HUES64 (cell line): Measurements from ENCODE around the gene FLAD1.

Source experiments
- H3K27ac ChIP-seq: 2 replicates; pipeline ENCODE4 v1.7.0; 2013; ENCODE audit warnings: low read depth, low read length, inconsistent platforms
- H3K27me3 ChIP-seq: 2 replicates; pipeline ENCODE4 v1.6.1; 2013; ENCODE audit warnings: mild to moderate bottlenecking, low read length; ENCODE audit not compliant: insufficient read depth
- H3K36me3 ChIP-seq: 2 replicates; pipeline ENCODE4 v1.6.1; 2013; ENCODE audit warnings: mild to moderate bottlenecking, low read length; ENCODE audit not compliant: insufficient read depth
- H3K4me1 ChIP-seq: 2 replicates; pipeline ENCODE4 v1.6.1; 2013; ENCODE audit warnings: mild to moderate bottlenecking, low read length, moderate library complexity; ENCODE audit not compliant: insufficient read depth
- H3K4me3 ChIP-seq: 2 replicates; pipeline ENCODE4 v1.5.1; 2013; ENCODE audit warnings: mild to moderate bottlenecking, low read length, moderate library complexity
- H3K9ac ChIP-seq: 2 replicates; pipeline ENCODE4 v1.6.1; 2013; ENCODE audit warnings: mild to moderate bottlenecking, low read depth, low read length
- H3K9me3 ChIP-seq: 2 replicates; pipeline ENCODE4 v1.6.1; 2013; ENCODE audit warnings: low read depth, low read length; ENCODE audit not compliant: insufficient read depth
- WGBS: fragments of 150-250, 120-280 bp; methylation state at CpG from one replicate; pipeline ENCODE4 v1.1.7; 2013; ENCODE audit warnings: missing lambda C conversion rate; 5-methylcytosine and 5-hydroxymethylcytosine counted together

Gene FLAD1

DNA sequence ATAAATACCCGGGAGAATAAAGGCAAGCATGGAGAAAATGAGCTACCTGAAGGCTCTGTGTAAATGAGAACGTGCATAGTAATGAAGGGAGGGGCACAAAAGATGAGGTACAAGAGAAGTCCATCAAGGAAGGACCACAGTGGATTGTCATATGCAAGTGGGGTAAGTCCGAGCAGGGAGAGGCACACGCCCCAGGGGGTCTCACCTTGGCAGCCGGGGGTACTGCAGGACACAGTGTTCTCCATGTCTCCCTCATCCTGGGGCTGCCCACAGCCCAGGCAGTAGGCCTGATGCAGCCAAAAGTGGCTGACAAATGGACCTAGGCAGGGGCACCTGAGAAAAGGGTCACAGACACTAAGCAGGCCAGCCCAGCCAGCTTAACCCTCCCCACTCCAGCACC, 40.5 kb downstream of the FLAD1 start:
- Histone ChIP-seq H3K27me3 (no peaks in the 10 kb centered on the region), H3K27ac (no peak overlapping the region), H3K4me3 (no peak overlapping the region), H3K4me1 (peaks cover 3% of the 10 kb centered on the region; the same call in 1 of the 2 replicates), H3K9me3 (no peaks in the 10 kb centered on the region), H3K9ac (no peak overlapping the region), H3K36me3 (no peaks in the 10 kb centered on the region)
- WGBS, result 79% methylated on average over 5 of the region's 5 CpGs

DNA sequence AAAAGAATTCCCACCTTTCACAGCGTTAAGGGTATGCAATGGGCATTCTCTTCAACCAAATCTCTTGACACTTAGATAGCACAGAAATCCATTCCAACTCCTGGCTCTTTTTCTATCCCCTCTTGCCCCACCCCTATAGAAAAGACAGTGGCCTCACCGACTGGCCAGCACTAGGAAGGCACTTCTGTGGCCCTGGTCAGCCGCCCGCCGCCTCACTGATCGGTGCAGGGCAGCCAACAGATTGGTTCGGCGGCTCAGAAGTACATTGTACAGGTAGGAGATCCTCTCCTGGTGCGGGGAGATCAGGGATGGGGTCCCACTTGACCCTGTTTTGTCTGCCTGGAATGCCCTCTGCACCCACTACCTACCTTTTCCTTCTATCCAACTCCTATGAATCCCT, 41.2 kb downstream of the FLAD1 start:
- H3K9ac ChIP-seq, result no peak overlapping the region
- 95% methylated on average over 9 of the region's 9 CpGs for WGBS
- H3K27ac ChIP-seq, result no peak overlapping the region
- no peaks in the 10 kb centered on the region for H3K9me3 ChIP-seq
- H3K4me3 ChIP-seq, result no peak overlapping the region
- peaks cover 3% of the 10 kb centered on the region; the same call in 1 of the 2 replicates for H3K4me1 ChIP-seq
- no peaks in the 10 kb centered on the region for H3K27me3 ChIP-seq
- H3K36me3 ChIP-seq, result no peaks in the 10 kb centered on the region

DNA sequence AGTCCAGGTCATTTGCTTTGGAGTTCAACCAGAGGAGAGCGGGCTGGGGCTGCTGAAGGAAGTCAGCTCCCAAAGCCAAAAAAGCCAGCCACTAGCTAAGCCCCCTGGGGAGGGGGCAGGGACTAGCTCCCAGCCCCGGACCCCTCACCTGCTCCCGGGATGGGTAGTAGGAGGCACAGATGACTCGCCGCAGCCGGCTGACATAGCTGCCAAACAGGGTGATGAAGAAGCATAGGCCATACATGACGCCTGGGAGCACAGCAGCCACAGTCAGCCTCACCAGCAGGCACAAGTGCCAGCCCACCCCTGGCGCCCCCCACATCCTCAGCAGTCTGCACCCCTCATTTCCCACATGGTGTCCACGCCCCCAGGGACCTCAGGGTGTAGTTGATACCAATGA, 43.0 kb downstream of the FLAD1 start:
- Histone ChIP-seq H3K9ac (no peak overlapping the region), H3K27ac (no peak overlapping the region), H3K27me3 (no peaks in the 10 kb centered on the region), H3K9me3 (no peaks in the 10 kb centered on the region), H3K4me3 (no peak overlapping the region), H3K36me3 (no peaks in the 10 kb centered on the region), H3K4me1 (peaks cover 3% of the 10 kb centered on the region; the same call in 1 of the 2 replicates)
- WGBS, result 61% methylated on average over 9 of the region's 9 CpGs

DNA sequence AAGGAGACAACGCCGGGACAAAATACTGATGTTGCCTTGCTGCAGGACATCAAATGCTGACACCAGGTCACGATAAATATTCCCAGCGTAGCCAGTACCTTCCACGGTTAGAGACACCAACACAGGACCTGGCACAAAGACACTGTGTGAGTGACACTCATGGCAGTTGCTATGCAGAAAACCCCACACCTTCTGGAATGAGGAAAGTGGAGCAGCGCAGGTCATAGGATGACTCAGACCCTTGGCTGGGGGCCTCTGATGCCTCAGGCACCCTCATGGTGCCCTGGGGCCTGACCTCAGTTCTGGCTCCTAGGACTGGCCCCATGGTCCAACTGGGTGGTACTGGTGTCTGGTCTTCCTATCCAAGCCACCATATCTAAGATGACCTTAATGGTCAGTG, 43.4 kb downstream of the FLAD1 start:
- H3K36me3 ChIP-seq, result no peaks in the 10 kb centered on the region
- no peak overlapping the region for H3K27ac ChIP-seq
- H3K4me1 ChIP-seq, result peaks cover 3% of the 10 kb centered on the region; the same call in 1 of the 2 replicates
- no peak overlapping the region for H3K4me3 ChIP-seq
- no peaks in the 10 kb centered on the region for H3K9me3 ChIP-seq
- no peak overlapping the region for H3K9ac ChIP-seq
- 94% methylated on average over 6 of the region's 6 CpGs for WGBS
- no peaks in the 10 kb centered on the region for H3K27me3 ChIP-seq

DNA sequence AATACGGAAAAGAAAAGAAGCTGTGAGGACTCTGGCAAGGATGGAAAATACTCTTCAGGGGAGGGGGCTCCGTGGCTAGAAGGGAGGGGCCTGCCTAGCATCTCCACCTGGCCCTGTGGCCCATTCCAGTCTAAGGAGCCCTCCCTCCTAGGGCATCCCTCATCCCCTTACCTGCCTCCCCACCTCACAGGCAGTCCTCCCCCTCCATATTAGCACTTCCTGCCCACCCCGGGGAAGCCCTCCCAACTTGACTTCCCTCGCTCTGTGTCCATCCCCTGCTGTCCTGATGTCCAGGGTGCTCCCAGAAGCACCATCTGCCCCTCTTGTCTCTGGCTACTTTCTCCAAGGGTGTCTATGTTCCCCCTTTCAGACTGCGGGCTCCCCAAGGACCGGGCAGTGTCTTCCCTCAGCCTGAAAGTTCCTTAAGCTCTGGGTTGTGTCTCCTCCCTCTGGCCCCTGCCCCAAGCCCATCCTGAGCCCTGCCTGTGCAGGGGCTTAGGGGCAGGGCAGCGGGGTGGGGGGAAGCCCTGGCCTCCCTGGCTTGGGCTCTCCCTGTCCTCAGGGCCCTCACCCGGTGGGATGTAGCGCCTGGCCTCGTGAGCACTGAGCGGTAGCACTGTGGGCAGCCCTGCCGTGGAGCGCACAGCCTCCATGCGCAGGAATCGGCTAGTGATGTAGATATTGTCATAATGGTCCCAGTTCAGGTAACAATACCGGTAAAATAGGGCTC, 46.5 kb downstream of the FLAD1 start:
- H3K9me3 ChIP-seq, result no peaks in the 10 kb centered on the region
- H3K4me1 ChIP-seq, result peaks cover 3% of the 10 kb centered on the region; the same call in 1 of the 2 replicates
- H3K4me3 ChIP-seq, result no peak overlapping the region
- 89% methylated on average over 16 of the region's 16 CpGs for WGBS
- no peak overlapping the region for H3K27ac ChIP-seq
- H3K36me3 ChIP-seq, result no peaks in the 10 kb centered on the region
- no peaks in the 10 kb centered on the region for H3K27me3 ChIP-seq
- H3K9ac ChIP-seq, result no peak overlapping the region

DNA sequence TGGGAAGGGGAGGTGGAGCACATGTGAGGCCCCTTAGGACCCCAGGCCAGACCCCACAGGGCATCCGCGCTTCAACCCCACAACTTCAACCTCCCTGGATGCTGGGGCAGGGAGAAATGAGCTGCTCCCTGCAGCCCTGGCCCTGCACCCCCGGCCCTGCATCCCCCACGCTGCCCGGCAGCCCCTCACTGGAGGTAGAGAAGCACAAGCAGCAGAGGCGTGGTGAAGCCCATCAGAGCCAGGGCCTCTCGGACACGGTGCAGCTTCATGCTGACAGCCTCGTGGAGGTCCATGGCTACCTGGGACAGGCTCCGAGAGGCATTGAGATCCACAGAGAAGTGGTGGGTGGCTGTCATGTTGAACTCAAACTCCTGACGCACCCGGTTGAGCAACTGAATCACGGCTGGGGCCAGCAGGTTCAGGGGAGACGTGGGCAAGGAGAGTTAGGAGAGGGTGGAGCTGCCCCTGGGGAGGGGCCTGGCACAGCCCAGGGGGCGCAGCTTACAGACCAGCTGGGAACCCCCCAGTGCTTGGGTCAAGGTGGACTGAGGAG, 47.2 kb downstream of the FLAD1 start:
- Histone ChIP-seq H3K27ac (no peak overlapping the region), H3K4me3 (no peak overlapping the region), H3K9me3 (no peaks in the 10 kb centered on the region), H3K36me3 (no peaks in the 10 kb centered on the region), H3K9ac (no peak overlapping the region), H3K27me3 (no peaks in the 10 kb centered on the region), H3K4me1 (peaks cover 3% of the 10 kb centered on the region; the same call in 1 of the 2 replicates)
- 90% methylated on average over 15 of the region's 15 CpGs for WGBS

DNA sequence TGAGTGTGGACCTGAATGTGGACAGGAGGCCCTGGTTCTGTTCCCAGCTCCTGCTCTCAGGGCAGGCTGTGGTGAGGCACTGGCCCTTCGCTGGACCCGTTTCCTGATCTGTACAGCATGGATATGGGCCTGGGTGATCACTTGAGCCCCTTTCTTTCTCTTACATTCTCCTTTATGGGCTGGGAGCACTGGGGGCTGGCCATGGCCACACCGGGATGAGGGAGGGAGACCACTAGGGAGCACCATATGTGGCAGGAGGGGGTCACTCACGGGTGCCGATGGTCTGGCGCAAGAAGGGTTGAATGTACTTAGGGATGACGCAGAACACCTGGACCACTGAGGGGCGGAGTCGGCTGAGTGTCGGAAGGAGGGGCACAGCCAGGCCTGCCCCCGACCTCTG, 47.8 kb downstream of the FLAD1 start:
- H3K4me1 ChIP-seq, result peaks cover 3% of the 10 kb centered on the region; the same call in 1 of the 2 replicates
- H3K9ac ChIP-seq, result no peak overlapping the region
- H3K4me3 ChIP-seq, result no peak overlapping the region
- H3K27ac ChIP-seq, result no peak overlapping the region
- no peaks in the 10 kb centered on the region for H3K9me3 ChIP-seq
- H3K36me3 ChIP-seq, result no peaks in the 10 kb centered on the region
- 91% methylated on average over 11 of the region's 11 CpGs for WGBS
- no peaks in the 10 kb centered on the region for H3K27me3 ChIP-seq

DNA sequence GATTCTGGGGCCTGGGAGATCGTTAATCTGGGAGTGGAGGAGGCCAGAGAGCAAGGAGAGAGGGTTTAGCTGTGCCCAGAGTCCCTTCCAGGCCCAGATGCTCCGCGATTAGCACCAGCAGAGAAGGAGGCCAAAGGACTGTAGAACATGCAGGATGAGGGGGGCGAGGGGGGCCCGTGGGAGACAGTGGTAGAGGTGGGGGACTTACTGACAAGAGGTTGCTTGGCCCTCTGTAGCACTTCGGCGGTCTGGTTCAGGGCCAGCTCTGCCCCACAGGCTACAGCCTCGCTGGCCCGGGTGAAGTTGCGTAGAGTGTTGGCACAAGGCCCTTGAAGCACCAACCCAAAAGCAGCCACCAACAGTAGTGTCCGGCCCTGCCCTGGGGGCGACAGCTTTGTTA, 49.7 kb downstream of the FLAD1 start:
- Histone ChIP-seq H3K4me1 (no peaks in the 10 kb centered on the region), H3K27me3 (no peaks in the 10 kb centered on the region), H3K4me3 (no peak overlapping the region), H3K36me3 (no peaks in the 10 kb centered on the region), H3K9me3 (no peaks in the 10 kb centered on the region), H3K27ac (no peak overlapping the region), H3K9ac (no peak overlapping the region)
- 92% methylated on average over 12 of the region's 12 CpGs for WGBS

DNA sequence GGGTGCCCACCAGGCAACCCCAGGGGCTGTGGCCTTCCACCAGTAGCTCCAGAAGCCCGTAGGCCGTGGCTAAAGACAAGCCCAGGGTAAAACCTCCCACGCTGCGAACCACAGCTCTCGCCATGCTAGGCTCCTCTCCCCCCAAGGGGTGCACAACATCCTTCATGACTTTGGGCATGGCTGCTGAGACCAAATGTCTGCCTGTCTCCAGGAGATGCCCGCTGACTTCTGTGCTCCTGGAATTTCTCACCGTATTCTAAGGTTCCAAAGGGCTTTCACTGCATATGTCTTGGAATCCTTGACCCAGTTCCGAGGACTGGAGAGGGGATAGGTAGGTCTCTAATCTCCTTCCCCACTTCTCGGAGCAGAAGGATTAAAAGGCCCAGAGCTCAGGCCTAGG, 50.4 kb downstream of the FLAD1 start, which contains the start of the genes DCST1 and DCST2:
TSS of gene DCST1 (plus strand) at position 301 of the 400 bp plus-strand sequence. CDS start 213 bp downstream, outside the sequence.
TSS of gene DCST2 (minus strand) at position 258 of the 400 bp plus-strand sequence. CDS start at position 178, 80 bp downstream.
- H3K4me1 ChIP-seq, result peaks cover 2% of the 10 kb centered on the region; the same call in 1 of the 2 replicates
- H3K9me3 ChIP-seq, result no peaks in the 10 kb centered on the region
- H3K27me3 ChIP-seq, result no peaks in the 10 kb centered on the region
- 93% methylated on average over 9 of the region's 9 CpGs for WGBS
- H3K36me3 ChIP-seq, result no peaks in the 10 kb centered on the region
- no peak within 1 kb of the TSS for H3K9ac ChIP-seq
- no peak within 1 kb of the TSS for H3K4me3 ChIP-seq
- H3K27ac ChIP-seq, result no peak within 1 kb of the TSS

DNA sequence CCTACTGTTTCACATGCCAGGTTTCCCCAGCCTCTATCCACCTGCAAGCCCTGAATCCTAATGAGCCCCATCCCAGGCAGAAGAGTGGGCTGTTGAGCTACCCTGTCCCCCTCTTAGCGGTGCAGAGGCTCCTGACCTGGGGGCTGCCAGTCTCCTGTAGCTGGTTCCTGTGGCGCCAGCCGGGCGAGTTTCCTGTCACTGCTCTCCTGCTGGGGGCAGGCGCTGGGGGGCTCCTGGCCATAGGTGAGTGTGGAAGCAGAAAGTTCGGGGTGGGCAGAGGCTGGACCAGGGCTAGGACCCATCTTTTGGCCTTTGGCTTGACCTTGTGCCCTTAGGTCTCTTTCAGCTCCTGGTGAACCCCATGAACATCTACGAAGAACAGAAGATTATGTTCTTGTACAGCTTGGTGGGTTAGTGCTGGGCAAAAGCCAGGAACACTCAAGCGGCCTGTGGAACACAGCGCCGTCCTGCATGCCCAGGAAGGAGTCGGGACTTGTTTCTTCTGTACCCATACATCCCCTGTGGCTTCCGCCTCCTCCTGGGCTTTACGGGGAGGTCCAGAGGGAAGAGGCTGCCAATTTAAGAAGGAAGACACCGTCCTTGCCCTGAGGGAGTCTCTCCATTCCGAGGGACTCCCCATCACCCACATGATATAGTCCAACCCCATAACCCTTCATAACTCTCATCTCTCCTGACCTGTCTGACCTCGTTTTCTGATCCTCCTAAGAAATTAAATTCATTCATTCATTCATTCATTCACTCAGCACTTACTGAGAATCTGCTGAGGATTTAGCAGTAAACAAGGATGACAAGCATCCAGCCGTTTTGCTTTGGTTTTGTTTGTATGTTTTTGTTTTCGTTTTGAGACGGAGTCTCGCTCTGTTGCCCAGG, 51.4 kb downstream of the FLAD1 start:
- H3K9me3 ChIP-seq, result no peaks in the 10 kb centered on the region
- no peak overlapping the region for H3K27ac ChIP-seq
- H3K9ac ChIP-seq, result no peak overlapping the region
- WGBS, result 91% methylated on average over 20 of the region's 20 CpGs
- no peaks in the 10 kb centered on the region for H3K27me3 ChIP-seq
- peaks cover 3% of the 10 kb centered on the region; the same call in 1 of the 2 replicates for H3K4me1 ChIP-seq
- no peak overlapping the region for H3K4me3 ChIP-seq
- no peaks in the 10 kb centered on the region for H3K36me3 ChIP-seq

DNA sequence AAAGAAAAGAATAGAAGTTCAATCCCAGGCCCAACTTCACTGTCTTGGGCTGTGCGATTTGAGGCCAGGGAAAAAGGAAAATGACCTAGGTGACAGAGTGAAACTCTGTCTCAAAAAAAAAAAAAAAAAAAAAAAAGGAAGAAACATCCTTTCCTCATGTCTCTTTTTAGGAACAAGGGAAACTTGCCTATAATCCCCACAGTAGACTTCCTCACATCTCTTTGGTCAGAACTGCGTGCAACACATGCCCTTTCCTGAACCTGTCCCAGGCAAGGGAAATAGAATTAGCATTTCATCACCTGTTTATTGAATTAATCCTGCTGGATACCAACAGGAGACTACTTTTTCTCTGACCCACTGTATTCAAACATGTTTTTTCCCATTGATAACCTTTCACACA, 52.8 kb downstream of the FLAD1 start:
- H3K36me3 ChIP-seq, result no peaks in the 10 kb centered on the region
- no peak overlapping the region for H3K4me3 ChIP-seq
- H3K9ac ChIP-seq, result no peak overlapping the region
- H3K27me3 ChIP-seq, result no peaks in the 10 kb centered on the region
- H3K27ac ChIP-seq, result no peak overlapping the region
- H3K4me1 ChIP-seq, result peaks cover 3% of the 10 kb centered on the region; the same call in 1 of the 2 replicates
- no peaks in the 10 kb centered on the region for H3K9me3 ChIP-seq
- WGBS, result 100% methylated on average over 2 of the region's 2 CpGs
